HepG2 (cell line): ENCODE measurements around the gene RPS25. TPM values are rescaled to one million over a fixed set of nuclear protein-coding genes. Genes with fewer than 3 reads are reported as not detected.

Source experiments
- ATAC-seq: fragments of 200-7000 bp; cut with Tn5 transposase; 3 replicates; pipeline ENCODE4 v1.9.1; 2020; ENCODE audit warnings: mild to moderate bottlenecking, moderate library complexity
- BruUV-seq: library from RNA; stranded (reverse); fragments of 400-500 nt; replicated peaks from 2 replicates; lab custom pipeline; 2021; lab: Mats Ljungman, UMichigan
- CTCF ChIA-PET: fragments of 300-600 bp; formaldehyde crosslinking; extraction: SDS; loops from one replicate; lab custom pipeline; 2021; ENCODE audit warnings: low total read pairs, inconsistent platforms, low intra/inter-chr PET ratio; lab: Yijun Ruan, JAX
- POLR2A ChIA-PET: fragments of 350-600 bp; sonication (Branson Sonifier 250); formaldehyde crosslinking; loops from one replicate; lab custom pipeline; 2020; ENCODE audit warnings: antibody characterized with exemption, inconsistent platforms; lab: Yijun Ruan, JAX
- DNase-seq: peaks from one replicate; pipeline ENCODE4 v3.0.0-alpha.2; 2015; ENCODE audit warnings: low spot score
- FAIRE-seq: peaks from 3 replicates; lab custom pipeline; 2011; peaks lifted over from hg19 to GRCh38; lab: Jason Lieb, UNC
- H2AFZ ChIP-seq: one replicate; pipeline ENCODE4 v1.6.1; 2011; ENCODE audit warnings: low read length, inconsistent platforms
- H3K27ac ChIP-seq: fragments of 300-600 bp; 3 replicates; pipeline ENCODE4 v1.8.0; 2011; ENCODE audit warnings: mixed run types, mild to moderate bottlenecking, mixed read lengths, low read length, inconsistent platforms; ENCODE audit not compliant: insufficient read depth; ENCODE audit errors: extremely low read length
- H3K27me3 ChIP-seq, 2 experiments: fragments of 200-600 bp in 1 of 2; 2 replicates in 1 of 2; 3 replicates in 1 of 2; pipeline versions ENCODE4 v1.6.0 to v1.8.0; 2011; ENCODE audit warnings: low read length in 2 of 2, mild to moderate bottlenecking in 2 of 2, moderate library complexity in 2 of 2, inconsistent platforms in 1 of 2; ENCODE audit not compliant: insufficient read depth in 2 of 2, control insufficient read depth in 1 of 2
- H3K36me3 ChIP-seq, 2 experiments: fragments of 200-600 bp in 1 of 2; replicated peaks in 1 of 2; 2 replicates in 1 of 2; 3 replicates in 1 of 2; pipeline versions ENCODE4 v1.5.1 to v1.8.0; 2011; ENCODE audit warnings: low read length in 2 of 2, inconsistent platforms in 1 of 2; ENCODE audit not compliant: insufficient read depth in 2 of 2, control insufficient read depth in 1 of 2
- H3K4me1 ChIP-seq: 2 replicates; pipeline ENCODE4 v1.5.1; 2012; ENCODE audit warnings: low read length, inconsistent platforms; ENCODE audit not compliant: insufficient read depth
- H3K4me2 ChIP-seq: 2 replicates; pipeline ENCODE4 v1.6.0; 2011; ENCODE audit warnings: low read depth, low read length, inconsistent platforms
- H3K4me3 ChIP-seq, 3 experiments: fragments of 200-600 bp in 1 of 3; sonication (generic), shearing (Covaris generic) in 1 of 3; replicated peaks in 1 of 3; 2 replicates each; pipeline ENCODE4 v1.5.1; 2011 to 2016; ENCODE audit warnings: low read length in 3 of 3, inconsistent platforms in 2 of 3, low read depth in 2 of 3, mild to moderate bottlenecking in 2 of 3, control low read depth in 1 of 3, mixed read lengths in 1 of 3; ENCODE audit not compliant: insufficient read depth in 1 of 3
- H3K79me2 ChIP-seq: one replicate; pipeline ENCODE4 v1.6.1; 2011; ENCODE audit warnings: low read length, inconsistent platforms; ENCODE audit not compliant: insufficient read depth
- H3K9ac ChIP-seq: 2 replicates; pipeline ENCODE4 v1.6.0; 2011; ENCODE audit warnings: mild to moderate bottlenecking, low read depth, low read length, inconsistent platforms; ENCODE audit not compliant: insufficient read depth
- H3K9me3 ChIP-seq: 2 replicates; pipeline ENCODE4 v1.5.1; 2012; ENCODE audit warnings: mild to moderate bottlenecking, low read length
- H4K20me1 ChIP-seq: 2 replicates; pipeline ENCODE4 v1.6.0; 2011; ENCODE audit warnings: inconsistent platforms, mild to moderate bottlenecking, low read length, moderate library complexity; ENCODE audit not compliant: insufficient read depth
- DRAP1 ChIP-seq: IDR thresholded peaks from 2 replicates; pipeline ENCODE4 v1.6.1; 2016; ENCODE audit warnings: missing genetic modification reagents, missing compliant biosample characterization
- FOSL2 ChIP-seq: sonication (generic); formaldehyde crosslinking; IDR thresholded peaks from 2 replicates; pipeline ENCODE4 v1.4.0; 2020; ENCODE audit warnings: missing genetic modification reagents
- FOXO4 ChIP-seq: sonication (generic); formaldehyde crosslinking; conservative IDR thresholded peaks from 2 replicates; pipeline ENCODE4 v1.8.1; 2023; ENCODE audit warnings: missing genetic modification reagents
- GTF3A ChIP-seq: sonication (generic); formaldehyde crosslinking; conservative IDR thresholded peaks from 2 replicates; pipeline ENCODE4 v1.4.0; 2020; ENCODE audit warnings: mild to moderate bottlenecking, missing genetic modification reagents
- NR2F1 ChIP-seq, 2 experiments: fragments of 450-650 bp in 1 of 2; formaldehyde crosslinking in 1 of 2; IDR thresholded peaks; 2 replicates each; pipeline versions ENCODE4 v1.5.0 to v1.6.1; 2016 to 2020; ENCODE audit warnings: mild to moderate bottlenecking in 1 of 2, missing compliant biosample characterization in 1 of 2, missing genetic modification reagents in 1 of 2, moderate library complexity in 1 of 2
- PBX3 ChIP-seq: sonication (generic); formaldehyde crosslinking; IDR thresholded peaks from 2 replicates; pipeline ENCODE4 v1.8.1; 2023; ENCODE audit warnings: missing genetic modification reagents, inconsistent platforms, borderline replicate concordance
- PHF20 ChIP-seq: sonication (generic); formaldehyde crosslinking; IDR thresholded peaks from 2 replicates; pipeline ENCODE4 v1.5.0; 2020; ENCODE audit warnings: mild to moderate bottlenecking, missing genetic modification reagents
- RNF2 ChIP-seq: fragments of 450-650 bp; conservative IDR thresholded peaks from 2 replicates; pipeline ENCODE4 v1.6.1; 2016; ENCODE audit warnings: low read depth
- SP140L ChIP-seq: sonication (generic); formaldehyde crosslinking; IDR thresholded peaks from 2 replicates; pipeline ENCODE4 v1.4.0; 2020; ENCODE audit warnings: missing genetic modification reagents, borderline replicate concordance
- TBX2 ChIP-seq: sonication (generic); formaldehyde crosslinking; IDR thresholded peaks from 2 replicates; pipeline ENCODE4 v1.5.0; 2020; ENCODE audit warnings: missing genetic modification reagents, mild to moderate bottlenecking, borderline replicate concordance
- TRIM22 ChIP-seq: fragments of 450-650 bp; IDR thresholded peaks from 2 replicates; pipeline ENCODE4 v1.6.1; 2017
- ZBTB20 ChIP-seq: sonication (generic); formaldehyde crosslinking; IDR thresholded peaks from 2 replicates; pipeline ENCODE4 v1.8.1; 2023; ENCODE audit warnings: missing genetic modification reagents, low read depth, mild to moderate bottlenecking, borderline replicate concordance
- ZNF672 ChIP-seq: sonication (generic); formaldehyde crosslinking; IDR thresholded peaks from 2 replicates; pipeline ENCODE4 v1.8.1; 2022; ENCODE audit warnings: missing genetic modification reagents
- WGBS: methylation state at CpG from one replicate; pipeline ENCODE4 v1.1.6; 2017; ENCODE audit warnings: low lambda C conversion rate; 5-methylcytosine and 5-hydroxymethylcytosine counted together
- in situ Hi-C: cut with HindIII; loops from 2 replicates; pipeline ENCODE4 v1.10.0; 2017; ENCODE audit warnings: low pct_unique_long_range_greater_than_20kb; ENCODE audit not compliant: extremely low pct_ligation_motif_present
- intact Hi-C: fragments of 100-400 bp; cut with micrococcal nuclease; formaldehyde crosslinking; loops from one replicate; pipeline ENCODE4 v1.10.0; 2022; ENCODE audit not compliant: unreplicated experiment
- polyA plus RNA-seq, 8 experiments: library from polyadenylated mRNA; depleted of rRNA in 3 of 8; stranded (reverse) in 7 of 8; unstranded in 1 of 8; fragments of >200 nt; fragmentation: Illumina TruSeq in 4 of 8; extraction: Trizol in 4 of 8; gene quantifications; 2 replicates each; pipeline versions ENCODE4 v1.2.1 to v1.2.3, GENCODE V29; 2011 to 2016; ENCODE audit warnings: low read depth in 4 of 8, missing spikeins in 1 of 8, mixed read lengths in 1 of 8; ENCODE audit not compliant: insufficient read depth in 1 of 8
- total RNA-seq, 5 experiments: library from RNA; depleted of rRNA; stranded (reverse); fragments of >200 nt; fragmentation: Illumina TruSeq; extraction: Trizol; gene quantifications; 2 replicates each; pipeline ENCODE4 v1.2.3, GENCODE V29; 2016; ENCODE audit warnings: low read depth in 1 of 5
- TF ChIP-seq, protein P1 (sequence below): sonication (generic); formaldehyde crosslinking; IDR thresholded peaks from 2 replicates; pipeline ENCODE4 v1.5.0; 2020; ENCODE audit warnings: missing genetic modification reagents, mild to moderate bottlenecking, borderline replicate concordance
- TF ChIP-seq, protein P2 (sequence below): sonication (generic); formaldehyde crosslinking; IDR thresholded peaks from 2 replicates; pipeline ENCODE4 v1.8.0; 2023; ENCODE audit warnings: mild to moderate bottlenecking, missing genetic modification reagents
- TF ChIP-seq, protein P3 (sequence below): fragments of 450-650 bp; IDR thresholded peaks from 2 replicates; pipeline ENCODE4 v1.6.1; 2016

The RPS25 gene
- total and polyA plus RNA-seq, 2 of the 13 experiments (the other 11 are each of a cell fraction or from before 2014, with no cell fraction given), result 839 to 1,415 TPM

DNA sequence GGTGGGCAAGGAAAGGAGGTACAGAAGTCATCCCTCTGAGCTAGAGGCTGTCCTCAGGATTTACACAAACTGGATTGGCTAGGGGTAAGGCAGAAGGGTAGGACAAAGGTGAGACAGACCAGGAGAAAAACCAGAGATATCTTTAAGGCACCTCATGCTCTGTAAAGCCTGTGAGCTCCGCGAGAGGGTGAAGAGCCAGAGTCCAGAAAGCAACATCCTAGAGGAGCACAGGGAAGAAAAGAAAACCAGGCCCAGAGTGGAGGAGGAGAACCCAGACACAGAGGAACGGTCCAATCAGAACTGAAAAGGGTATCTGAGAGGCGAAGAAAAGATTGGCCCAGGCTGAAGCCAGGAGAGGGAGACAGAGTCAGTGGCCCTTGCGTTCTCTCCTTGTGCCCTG lies 7.4 kb upstream of the RPS25 start (continued):
- TF ChIP-seq DRAP1 (CRISPR knock-in tag), result no peak
- TF ChIP-seq PBX3 (CRISPR knock-in tag), result no peak
- TF ChIP-seq FOXO4 (CRISPR knock-in tag), result 0 out of 2 replicates have a peak, but pooled peaks have one; percentile 14
- TF ChIP-seq, protein P1, sequence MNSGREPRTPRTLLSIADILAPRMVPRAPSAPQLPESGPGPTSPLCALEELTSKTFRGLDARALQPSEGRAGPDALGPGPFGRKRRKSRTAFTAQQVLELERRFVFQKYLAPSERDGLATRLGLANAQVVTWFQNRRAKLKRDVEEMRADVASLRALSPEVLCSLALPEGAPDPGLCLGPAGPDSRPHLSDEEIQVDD, result no peak

DNA sequence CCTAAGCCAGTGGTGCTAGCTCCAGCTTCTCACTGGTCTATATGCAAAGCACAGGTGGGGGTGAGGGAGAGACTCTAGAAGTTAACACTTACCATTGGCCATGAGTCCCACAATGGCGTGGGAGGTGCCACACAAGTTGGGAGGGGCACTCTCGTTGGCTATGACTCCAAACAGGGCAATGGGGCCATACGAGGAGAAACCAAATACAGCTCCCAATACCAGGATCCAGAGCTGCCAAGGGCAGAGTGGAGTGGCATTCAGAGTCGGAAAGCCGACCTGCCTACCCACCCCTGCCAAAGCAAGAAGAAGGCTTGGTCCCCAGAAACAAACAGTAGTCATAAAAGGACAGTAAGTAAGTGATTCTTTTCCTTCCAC lies 6.9 kb upstream of the RPS25 start:
- 69% methylated on average over 5 of the region's 5 CpGs for WGBS
- POLR2A ChIA-PET, result interaction anchor here (1.1 to 2.8 kb wide), 6 partner anchors 9 to 77 kb away, joined by 3 to 12 read pairs (median 6); partner anchors contain the start of genes CENATAC, DPAGT1, HMBS and VPS11
- TF ChIP-seq RNF2 (no peak), GTF3A (no peak), FOSL2 (no peak), SP140L (CRISPR knock-in tag) (no peak), ZNF672 (CRISPR knock-in tag) (no peak), NR2F1 (CRISPR knock-in tag; IDR thresholded peaks at IDR 0.05) (no peak), TBX2 (no peak), ZBTB20 (no peak), PHF20 (CRISPR knock-in tag) (no peak), TRIM22 (no peak)
- TF ChIP-seq, protein P2, sequence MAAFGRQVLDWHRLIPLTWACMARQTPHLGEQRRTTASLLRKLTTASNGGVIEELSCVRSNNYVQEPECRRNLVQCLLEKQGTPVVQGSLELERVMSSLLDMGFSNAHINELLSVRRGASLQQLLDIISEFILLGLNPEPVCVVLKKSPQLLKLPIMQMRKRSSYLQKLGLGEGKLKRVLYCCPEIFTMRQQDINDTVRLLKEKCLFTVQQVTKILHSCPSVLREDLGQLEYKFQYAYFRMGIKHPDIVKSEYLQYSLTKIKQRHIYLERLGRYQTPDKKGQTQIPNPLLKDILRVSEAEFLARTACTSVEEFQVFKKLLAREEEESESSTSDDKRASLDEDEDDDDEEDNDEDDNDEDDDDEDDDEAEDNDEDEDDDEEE (CRISPR knock-in tag), result peak; percentile 29; the same call in 1 of the 2 replicates
- TF ChIP-seq, protein P3, sequence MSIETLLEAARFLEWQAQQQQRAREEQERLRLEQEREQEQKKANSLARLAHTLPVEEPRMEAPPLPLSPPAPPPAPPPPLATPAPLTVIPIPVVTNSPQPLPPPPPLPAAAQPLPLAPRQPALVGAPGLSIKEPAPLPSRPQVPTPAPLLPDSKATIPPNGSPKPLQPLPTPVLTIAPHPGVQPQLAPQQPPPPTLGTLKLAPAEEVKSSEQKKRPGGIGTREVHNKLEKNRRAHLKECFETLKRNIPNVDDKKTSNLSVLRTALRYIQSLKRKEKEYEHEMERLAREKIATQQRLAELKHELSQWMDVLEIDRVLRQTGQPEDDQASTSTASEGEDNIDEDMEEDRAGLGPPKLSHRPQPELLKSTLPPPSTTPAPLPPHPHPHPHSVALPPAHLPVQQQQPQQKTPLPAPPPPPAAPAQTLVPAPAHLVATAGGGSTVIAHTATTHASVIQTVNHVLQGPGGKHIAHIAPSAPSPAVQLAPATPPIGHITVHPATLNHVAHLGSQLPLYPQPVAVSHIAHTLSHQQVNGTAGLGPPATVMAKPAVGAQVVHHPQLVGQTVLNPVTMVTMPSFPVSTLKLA, result no peak

More for the DNA sequence above, 6.9 kb upstream of the RPS25 start:
- 0 out of 2 replicates have a peak overlapping the region, but pooled peaks have one; percentile 77 for H3K9ac ChIP-seq
- peaks cover 5% of the 10 kb centered on the region; the same call in 1 of the 2 replicates for H4K20me1 ChIP-seq
- peaks cover 4% of the 10 kb centered on the region in 2 experiments; a peak in 3 of 5 replicates for H3K36me3 ChIP-seq
- H3K4me2 ChIP-seq, result peak overlapping the region; percentile 99
- no peak for DNase-seq
- no peaks in the 10 kb centered on the region; a peak in 1 of 5 replicates for H3K27me3 ChIP-seq
- BruUV-seq, result no TSS peak
- intact Hi-C loops (no loop called here), in situ Hi-C loops (no loop called here)
- H3K79me2 ChIP-seq, result peaks cover 63% of the 10 kb centered on the region
- peaks cover 92% of the 10 kb centered on the region for H3K4me1 ChIP-seq
- H2AFZ ChIP-seq, result no peak overlapping the region
- H3K27ac ChIP-seq, result peak overlapping the region; percentile 77
- CTCF ChIA-PET, result no interaction called here
- H3K4me3 ChIP-seq, result peak overlapping the region in 1 of 3 experiments; percentile 82; a peak in 2 of 6 replicates
- ATAC-seq, result no peak
- no peak for FAIRE-seq
- H3K9me3 ChIP-seq, result no peaks in the 10 kb centered on the region
